SU-DHL-6 (cell line): ENCODE measurements around the gene PSME4.

Source experiments
- CTCF ChIP-seq: fragments of 200-600 bp; sonication (generic); IDR thresholded peaks from one replicate; pipeline ENCODE4 v1.5.1; 2017; ENCODE audit warnings: antibody characterized with exemption, mild to moderate bottlenecking, low read length, moderate library complexity; ENCODE audit not compliant: insufficient read depth, poor library complexity, severe bottlenecking
- EZH2phosphoT487 ChIP-seq: fragments of 200-600 bp; sonication (generic), shearing (Covaris generic); conservative IDR thresholded peaks from 2 replicates; pipeline ENCODE4 v1.6.1; 2018; ENCODE audit warnings: mild to moderate bottlenecking, antibody characterized with exemption, low read length, moderate library complexity, mixed read lengths

GRCh38 chr2:53819634-53820033 is 151.2 kb downstream of the PSME4 start:
- TF ChIP-seq CTCF (no peak), EZH2phosphoT487 (no peak)
